Sigmoid colon (tissue), 7 donors: ENCODE measurements around the gene ARHGAP8. TPM values are rescaled to one million over a fixed set of nuclear protein-coding genes. Genes with fewer than 3 reads are reported as not detected.

ENCODE experiments used
- DNase-seq: peaks from one replicate; pipeline ENCODE4 v3.0.0-alpha.2; 2019
- H3K27ac ChIP-seq, 4 donors: fragments of 200-600 bp; sonication (generic); one replicate each; pipeline ENCODE4 v1.5.1; 2016 to 2019; ENCODE audit warnings: mild to moderate bottlenecking in 1 of 4
- H3K27me3 ChIP-seq, 3 donors: fragments of 200-600 bp; sonication (generic); one replicate each; pipeline ENCODE4 v1.5.1; 2019; ENCODE audit warnings: mild to moderate bottlenecking in 1 of 3
- H3K36me3 ChIP-seq, 4 donors: fragments of 200-600 bp; sonication (generic); one replicate each; pipeline ENCODE4 v1.5.1; 2016 to 2019
- H3K4me1 ChIP-seq, 4 donors: fragments of 200-600 bp; sonication (generic); one replicate each; pipeline ENCODE4 v1.5.1; 2017 to 2019
- H3K4me3 ChIP-seq, 4 donors: fragments of 200-600 bp; sonication (generic); one replicate each; pipeline ENCODE4 v1.5.1; 2017 to 2019; ENCODE audit warnings: mild to moderate bottlenecking in 2 of 4, moderate library complexity in 1 of 4
- H3K9me3 ChIP-seq, 4 donors: fragments of 200-600 bp in 3 of 4; sonication (generic) in 3 of 4; one replicate each; pipeline versions ENCODE4 v1.5.1 to v1.6.1; 2013 to 2019
- CTCF ChIP-seq, 4 experiments: fragments of 450-650 bp in 3 of 4; fragments of 200-600 bp in 1 of 4; IDR thresholded peaks; one replicate each; pipeline ENCODE4 v1.5.1; 2016 to 2019; ENCODE audit warnings: antibody characterized with exemption in 4 of 4, mild to moderate bottlenecking in 3 of 4, moderate library complexity in 2 of 4
- EP300 ChIP-seq, 4 donors: sonication (generic); formaldehyde crosslinking; IDR thresholded peaks; one replicate each; pipeline ENCODE4 v1.6.1; 2017; ENCODE audit warnings: antibody characterized with exemption in 4 of 4
- POLR2A ChIP-seq, 2 donors: fragments of 450-650 bp; IDR thresholded peaks; one replicate each; pipeline ENCODE4 v1.6.1; 2016; ENCODE audit warnings: antibody characterized with exemption in 2 of 2, mild to moderate bottlenecking in 2 of 2, moderate library complexity in 2 of 2
- POLR2AphosphoS5 ChIP-seq, 4 donors: sonication (generic); formaldehyde crosslinking; IDR thresholded peaks; one replicate each; pipeline ENCODE4 v1.6.1; 2017; ENCODE audit warnings: antibody characterized with exemption in 4 of 4
- WGBS, 2 donors: extraction: QIAGEN DNeasy Blood & Tissue Kit; methylation state at CpG; one replicate each; pipeline ENCODE4 v1.1.7; 2013; 5-methylcytosine and 5-hydroxymethylcytosine counted together
- intact Hi-C: fragments of 100-400 bp; cut with DNase I; formaldehyde crosslinking; loops from one replicate; pipeline ENCODE4 v1.15.1; 2023
- polyA plus RNA-seq, 3 donors: library from polyadenylated mRNA; stranded (reverse); fragments of 200-250 nt; gene quantifications; one replicate each; pipeline ENCODE4 v1.2.3, GENCODE V29; 2013
- total RNA-seq, 4 donors: library from RNA; depleted of rRNA; stranded (reverse); fragments of >200 nt; gene quantifications; one replicate each; pipeline ENCODE4 v1.1.0, GENCODE V29; 2016
- donor health status: healthy with polysubstance abuse.
- donor health status: Bipolar disorder and iron deficiency.
- donor health status: healthy.

Gene ARHGAP8
- total and polyA plus RNA-seq, 7 donors = 0.66 to 30.9 (median 6.0) TPM; not detected in 1

- WGBS, 2 donors = 47 to 68% methylated on average over 18 of the region's 18 CpGs
- H3K27ac ChIP-seq = no peak overlapping the region
- TF ChIP-seq POLR2A (IDR thresholded peaks at IDR 0.05) = no peak
- TF ChIP-seq EP300 (IDR thresholded peaks at IDR 0.05) = no peak
- TF ChIP-seq POLR2AphosphoS5 (IDR thresholded peaks at IDR 0.05) = peak in 1 of 4 donors; percentile 47
- no peak for TF ChIP-seq CTCF (IDR thresholded peaks at IDR 0.05)
- no peaks in the 10 kb centered on the region for H3K9me3 ChIP-seq
- intact Hi-C loops = no loop called here
- H3K36me3 ChIP-seq = no peaks in the 10 kb centered on the region
- H3K27me3 ChIP-seq = no peaks in the 10 kb centered on the region
- no peaks in the 10 kb centered on the region for H3K4me1 ChIP-seq
- H3K4me3 ChIP-seq = no peak overlapping the region
- no peak for DNase-seq
Observed at GRCh38 chr22:44714703-44715350, 37.5 kb upstream of the ARHGAP8 start.

- Histone ChIP-seq H3K27ac (no peak overlapping the region), H3K36me3 (no peaks in the 10 kb centered on the region), H3K4me1 (no peaks in the 10 kb centered on the region), H3K9me3 (no peaks in the 10 kb centered on the region), H3K4me3 (no peak overlapping the region), H3K27me3 (no peaks in the 10 kb centered on the region)
- TF ChIP-seq POLR2AphosphoS5 (IDR thresholded peaks at IDR 0.05) (no peak), EP300 (IDR thresholded peaks at IDR 0.05) (no peak), CTCF (IDR thresholded peaks at IDR 0.05) (no peak), POLR2A (IDR thresholded peaks at IDR 0.05) (no peak)
- intact Hi-C loops = no loop called here
- DNase-seq = no peak
- WGBS, 2 donors = 76 to 93% methylated on average over 3 of the region's 3 CpGs
Observed at GRCh38 chr22:44718418-44718817, 34.0 kb upstream of the ARHGAP8 start.

- H3K4me1 ChIP-seq = no peaks in the 10 kb centered on the region
- no peak for DNase-seq
- H3K4me3 ChIP-seq = no peak overlapping the region
- intact Hi-C loops = no loop called here
- TF ChIP-seq EP300 (IDR thresholded peaks at IDR 0.05) (no peak), CTCF (IDR thresholded peaks at IDR 0.05) (no peak), POLR2AphosphoS5 (IDR thresholded peaks at IDR 0.05) (no peak)
- WGBS, 2 donors = 52 to 69% methylated on average over 13 of the region's 13 CpGs
- H3K27me3 ChIP-seq = no peaks in the 10 kb centered on the region
- H3K9me3 ChIP-seq = no peaks in the 10 kb centered on the region
- no peak overlapping the region for H3K27ac ChIP-seq
- peaks cover 0 to under 1% (median 0%) of the 10 kb centered on the region in 4 donors for H3K36me3 ChIP-seq
Observed at GRCh38 chr22:44719586-44720368, 32.6 kb upstream of the ARHGAP8 start.

- no peak for TF ChIP-seq POLR2A (IDR thresholded peaks at IDR 0.05)
- no peak for TF ChIP-seq EP300 (IDR thresholded peaks at IDR 0.05)
- TF ChIP-seq POLR2AphosphoS5 (IDR thresholded peaks at IDR 0.05) = no peak
- no peak for TF ChIP-seq CTCF (IDR thresholded peaks at IDR 0.05)
- WGBS, 2 donors = 91 to 92% methylated on average over 7 of the region's 7 CpGs
- Histone ChIP-seq H3K4me1 (no peaks in the 10 kb centered on the region), H3K27ac (no peak overlapping the region), H3K27me3 (no peaks in the 10 kb centered on the region), H3K36me3 (peaks cover 0 to 3% (median 0%) of the 10 kb centered on the region in 4 donors), H3K9me3 (no peaks in the 10 kb centered on the region), H3K4me3 (no peak overlapping the region)
- intact Hi-C loops = no loop called here
- DNase-seq = no peak
Observed at GRCh38 chr22:44721213-44721612, 31.2 kb upstream of the ARHGAP8 start.
